ENCODE data around the gene AVL9. TPM values are rescaled to one million over a fixed set of nuclear protein-coding genes. Genes with fewer than 3 reads are reported as not detected.

AVL9 gene
- polyA plus RNA-seq, 1 of the 3 experiments (the other 2 are of a cell fraction) = 8.9 TPM

- TF ChIP-seq GABPA (IDR thresholded peaks at IDR 0.05; ENCODE audit: low read depth) = no peak
- no peak for TF ChIP-seq MXI1 (IDR thresholded peaks at IDR 0.05; ENCODE audit: low read depth, low read length)
- TF ChIP-seq EZH2phosphoT487 (IDR thresholded peaks at IDR 0.05; ENCODE audit: borderline replicate concordance, low read depth) = no peak
- no peak for TF ChIP-seq FOXJ3 (CRISPR knock-in tag; IDR thresholded peaks at IDR 0.05)
Observed at GRCh38 chr7:32588657-32589056, 93.4 kb downstream of the AVL9 start (continued).

GRCh38 chr7:32591938-32592337 is 96.6 kb downstream of the AVL9 start:
- no peaks in the 10 kb centered on the region for H3K9me3 ChIP-seq
- ChIA-PET POLR2A (no interaction called here), CTCF (no interaction called here)
- peaks cover 0 to 23% of the 10 kb centered on the region in 2 experiments; a peak in 3 of 4 replicates for H3K4me1 ChIP-seq (ENCODE audit: control insufficient read depth in 1 of 2, insufficient read depth in 2 of 2, low read depth in 1 of 2, low read length in 1 of 2)
- H3K27me3 ChIP-seq (ENCODE audit: insufficient read depth) = no peaks in the 10 kb centered on the region
- TF ChIP-seq RCOR1 (IDR thresholded peaks at IDR 0.05; ENCODE audit: low read length) (no peak), NFIC (IDR thresholded peaks at IDR 0.05; ENCODE audit: borderline replicate concordance) (no peak), SMC3 (IDR thresholded peaks at IDR 0.05; ENCODE audit: low read depth, low read length) (no peak), TCF12 (IDR thresholded peaks at IDR 0.05) (no peak), CTCF (IDR thresholded peaks at IDR 0.05) (no peak)
- TF ChIP-seq, protein P1, sequence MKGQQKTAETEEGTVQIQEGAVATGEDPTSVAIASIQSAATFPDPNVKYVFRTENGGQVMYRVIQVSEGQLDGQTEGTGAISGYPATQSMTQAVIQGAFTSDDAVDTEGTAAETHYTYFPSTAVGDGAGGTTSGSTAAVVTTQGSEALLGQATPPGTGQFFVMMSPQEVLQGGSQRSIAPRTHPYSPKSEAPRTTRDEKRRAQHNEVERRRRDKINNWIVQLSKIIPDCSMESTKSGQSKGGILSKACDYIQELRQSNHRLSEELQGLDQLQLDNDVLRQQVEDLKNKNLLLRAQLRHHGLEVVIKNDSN (IDR thresholded peaks at IDR 0.05; ENCODE audit: borderline replicate concordance, low read depth) = no peak
- no peaks in the 10 kb centered on the region for H3K9me2 ChIP-seq
- no peaks in the 10 kb centered on the region for H4K20me1 ChIP-seq (ENCODE audit: insufficient read depth)
- H3K36me3 ChIP-seq (replicated peaks in 1 of 2; ENCODE audit: control insufficient read depth in 1 of 2, insufficient read depth in 2 of 2, low read length in 1 of 2) = peaks cover 0 to 10% of the 10 kb centered on the region in 2 experiments
- DNase-seq = no peak
- H3K27ac ChIP-seq (ENCODE audit: low read depth in 2 of 2, low read length in 1 of 2) = no peak overlapping the region
- H3K9ac ChIP-seq = no peak overlapping the region
- H3K4me2 ChIP-seq = no peak overlapping the region
- WGBS (ENCODE audit: low lambda C conversion rate) = 92% methylated on average over 3 of the region's 3 CpGs
- no peak overlapping the region for H3K4me3 ChIP-seq (ENCODE audit: low read depth in 2 of 2, low read length in 1 of 2)
- H3F3A ChIP-seq (replicated peaks; ENCODE audit: insufficient read depth) = peaks cover 21% of the 10 kb centered on the region
- no peaks in the 10 kb centered on the region for H3K79me2 ChIP-seq (ENCODE audit: insufficient read depth)
- no peak overlapping the region for H2AFZ ChIP-seq (ENCODE audit: low read depth)

GRCh38 chr7:32592701-32593100 is 97.4 kb downstream of the AVL9 start:
- Histone ChIP-seq H3K27ac (ENCODE audit: low read depth in 2 of 2, low read length in 1 of 2) (no peak overlapping the region), H3K4me1 (ENCODE audit: control insufficient read depth in 1 of 2, insufficient read depth in 2 of 2, low read depth in 1 of 2, low read length in 1 of 2) (peaks cover 0 to 16% of the 10 kb centered on the region in 2 experiments; a peak in 2 of 4 replicates), H4K20me1 (ENCODE audit: insufficient read depth) (no peaks in the 10 kb centered on the region), H3K9ac (no peak overlapping the region), H3K4me2 (no peak overlapping the region), H2AFZ (ENCODE audit: low read depth) (no peak overlapping the region), H3K27me3 (ENCODE audit: insufficient read depth) (no peaks in the 10 kb centered on the region), H3K9me3 (no peaks in the 10 kb centered on the region), H3K79me2 (ENCODE audit: insufficient read depth) (no peaks in the 10 kb centered on the region), H3K4me3 (ENCODE audit: low read depth in 2 of 2, low read length in 1 of 2) (no peak overlapping the region), H3F3A (replicated peaks; ENCODE audit: insufficient read depth) (peaks cover 14% of the 10 kb centered on the region), H3K36me3 (replicated peaks in 1 of 2; ENCODE audit: control insufficient read depth in 1 of 2, insufficient read depth in 2 of 2, low read length in 1 of 2) (peaks cover 0 to 9% of the 10 kb centered on the region in 2 experiments), H3K9me2 (no peaks in the 10 kb centered on the region)
- TF ChIP-seq EZH2phosphoT487 (IDR thresholded peaks at IDR 0.05; ENCODE audit: borderline replicate concordance, low read depth) = no peak
- no peak for TF ChIP-seq MEF2A (IDR thresholded peaks at IDR 0.05; ENCODE audit: borderline replicate concordance, low read depth)
- TF ChIP-seq CTCF (IDR thresholded peaks at IDR 0.05) = no peak
- CTCF ChIA-PET = interaction anchor here (2.2 kb wide), 1 partner anchor 9 kb away, joined by 6 read pairs; no protein-coding TSS in a partner anchor
- 96% methylated on average over 4 of the region's 4 CpGs for WGBS (ENCODE audit: low lambda C conversion rate)
- POLR2A ChIA-PET = no interaction called here
- DNase-seq = no peak
